SK-N-SH treated with all-trans-retinoic acid at 6 μM for 48 hours (cell line): ENCODE data around the gene TBC1D25.

Source experiments
- ATAC-seq: fragments of 200-7000 bp; cut with Tn5 transposase; 3 replicates; pipeline ENCODE4 v1.9.1; 2020; ENCODE audit warnings: mild to moderate bottlenecking, moderate library complexity
- ARNTL ChIP-seq: fragments of 450-650 bp; formaldehyde crosslinking; IDR thresholded peaks from 2 replicates; pipeline ENCODE4 v1.5.0; 2020; ENCODE audit warnings: low read depth, mild to moderate bottlenecking, moderate library complexity, borderline replicate concordance
- BACH2 ChIP-seq: fragments of 250-450 bp; sonication (Bioruptor Pico); IDR thresholded peaks from 2 replicates; pipeline ENCODE4 v1.9.0; 2021; ENCODE audit warnings: mild to moderate bottlenecking, borderline replicate concordance
- CSDC2 ChIP-seq: fragments of 250-450 bp; sonication (Bioruptor Pico); IDR thresholded peaks from 2 replicates; pipeline ENCODE4 v1.5.0; 2020; ENCODE audit warnings: mild to moderate bottlenecking, moderate library complexity
- ESRRG ChIP-seq: fragments of 250-450 bp; sonication (Bioruptor Pico); IDR thresholded peaks from 2 replicates; pipeline ENCODE4 v1.6.1; 2021; ENCODE audit warnings: mild to moderate bottlenecking
- GLIS3 ChIP-seq: fragments of 250-450 bp; sonication (Bioruptor Pico); IDR thresholded peaks from 2 replicates; pipeline ENCODE4 v1.5.0; 2020; ENCODE audit warnings: mild to moderate bottlenecking, moderate library complexity
- ISL1 ChIP-seq: fragments of 250-450 bp; sonication (Bioruptor Pico); IDR thresholded peaks from 2 replicates; pipeline ENCODE4 v2.1.2; 2022; ENCODE audit warnings: mild to moderate bottlenecking, moderate library complexity
- PPARA ChIP-seq: fragments of 250-450 bp; sonication (Bioruptor Pico); IDR thresholded peaks from 2 replicates; pipeline ENCODE4 v1.5.0; 2020; ENCODE audit warnings: mild to moderate bottlenecking, borderline replicate concordance
- RARB ChIP-seq: fragments of 250-450 bp; sonication (Bioruptor Pico); IDR thresholded peaks from 2 replicates; pipeline ENCODE4 v1.8.0; 2021; ENCODE audit warnings: mild to moderate bottlenecking, moderate library complexity
- SNAI2 ChIP-seq: fragments of 250-450 bp; sonication (Bioruptor Pico); IDR thresholded peaks from 2 replicates; pipeline ENCODE4 v1.5.0; 2020; ENCODE audit warnings: mild to moderate bottlenecking, moderate library complexity
- TOX ChIP-seq: fragments of 250-450 bp; sonication (Bioruptor Pico); IDR thresholded peaks from 2 replicates; pipeline ENCODE4 v1.8.0; 2021; ENCODE audit warnings: mild to moderate bottlenecking, moderate library complexity, borderline replicate concordance
- ZFP3 ChIP-seq: fragments of 250-450 bp; sonication (Bioruptor Pico); IDR thresholded peaks from 2 replicates; pipeline ENCODE4 v1.5.0; 2020; ENCODE audit warnings: mild to moderate bottlenecking, moderate library complexity
- ZFP30 ChIP-seq: fragments of 450-650 bp; formaldehyde crosslinking; IDR thresholded peaks from 2 replicates; pipeline ENCODE4 v1.5.0; 2022; ENCODE audit warnings: mild to moderate bottlenecking, moderate library complexity
- ZNF565 ChIP-seq: fragments of 450-650 bp; formaldehyde crosslinking; conservative IDR thresholded peaks from 2 replicates; pipeline ENCODE4 v1.5.0; 2020; ENCODE audit warnings: low read depth, mild to moderate bottlenecking, moderate library complexity
- ZNF70 ChIP-seq: fragments of 450-650 bp; formaldehyde crosslinking; IDR thresholded peaks from 2 replicates; pipeline ENCODE4 v1.5.0; 2020; ENCODE audit warnings: mild to moderate bottlenecking, moderate library complexity
- ZNF8 ChIP-seq: fragments of 450-650 bp; formaldehyde crosslinking; IDR thresholded peaks from 2 replicates; pipeline ENCODE4 v1.5.0; 2020; ENCODE audit warnings: mild to moderate bottlenecking, moderate library complexity
- TF ChIP-seq, protein P1 (sequence below): fragments of 250-450 bp; sonication (Bioruptor Pico); IDR thresholded peaks from 2 replicates; pipeline ENCODE4 v1.8.0; 2020; ENCODE audit warnings: mild to moderate bottlenecking, moderate library complexity, borderline replicate concordance
- TF ChIP-seq, protein P2 (sequence below): fragments of 250-450 bp; sonication (Bioruptor Pico); IDR thresholded peaks from 2 replicates; pipeline ENCODE4 v1.5.0; 2020; ENCODE audit warnings: mild to moderate bottlenecking, moderate library complexity
- TF ChIP-seq, protein P3 (sequence below): fragments of 250-450 bp; sonication (Bioruptor Pico); IDR thresholded peaks from 2 replicates; pipeline ENCODE4 v1.5.1; 2021; ENCODE audit warnings: mild to moderate bottlenecking, moderate library complexity
- TF ChIP-seq, protein P4 (sequence below): fragments of 250-450 bp; sonication (Bioruptor Pico); IDR thresholded peaks from 2 replicates; pipeline ENCODE4 v1.8.0; 2021; ENCODE audit warnings: low read depth, mild to moderate bottlenecking, moderate library complexity, borderline replicate concordance
- TF ChIP-seq, protein P5 (sequence below): fragments of 250-450 bp; sonication (Bioruptor Pico); IDR thresholded peaks from 2 replicates; pipeline ENCODE4 v1.5.1; 2020; ENCODE audit warnings: low read depth, mild to moderate bottlenecking, moderate library complexity

Gene TBC1D25

DNA sequence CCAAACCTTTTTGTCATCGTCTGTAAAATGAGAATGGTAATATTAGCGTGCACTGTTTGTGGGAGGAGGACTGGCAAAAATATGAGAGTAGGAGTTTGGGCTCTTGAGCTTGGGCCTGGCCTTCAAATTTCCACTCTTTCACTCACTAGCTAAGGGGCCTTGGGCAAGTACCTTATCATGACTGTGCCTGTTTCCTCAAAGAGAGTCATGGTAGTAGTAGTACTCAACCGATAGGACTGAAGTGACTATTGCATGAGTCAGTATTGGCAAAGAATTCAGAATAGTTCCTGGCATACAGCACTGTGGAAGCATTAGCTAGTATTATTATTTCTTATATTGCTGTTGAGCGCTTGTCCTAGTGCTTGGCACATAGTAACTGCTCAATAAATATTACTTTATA is 18.8 kb downstream of the TBC1D25 start:
- TF ChIP-seq, protein P1, sequence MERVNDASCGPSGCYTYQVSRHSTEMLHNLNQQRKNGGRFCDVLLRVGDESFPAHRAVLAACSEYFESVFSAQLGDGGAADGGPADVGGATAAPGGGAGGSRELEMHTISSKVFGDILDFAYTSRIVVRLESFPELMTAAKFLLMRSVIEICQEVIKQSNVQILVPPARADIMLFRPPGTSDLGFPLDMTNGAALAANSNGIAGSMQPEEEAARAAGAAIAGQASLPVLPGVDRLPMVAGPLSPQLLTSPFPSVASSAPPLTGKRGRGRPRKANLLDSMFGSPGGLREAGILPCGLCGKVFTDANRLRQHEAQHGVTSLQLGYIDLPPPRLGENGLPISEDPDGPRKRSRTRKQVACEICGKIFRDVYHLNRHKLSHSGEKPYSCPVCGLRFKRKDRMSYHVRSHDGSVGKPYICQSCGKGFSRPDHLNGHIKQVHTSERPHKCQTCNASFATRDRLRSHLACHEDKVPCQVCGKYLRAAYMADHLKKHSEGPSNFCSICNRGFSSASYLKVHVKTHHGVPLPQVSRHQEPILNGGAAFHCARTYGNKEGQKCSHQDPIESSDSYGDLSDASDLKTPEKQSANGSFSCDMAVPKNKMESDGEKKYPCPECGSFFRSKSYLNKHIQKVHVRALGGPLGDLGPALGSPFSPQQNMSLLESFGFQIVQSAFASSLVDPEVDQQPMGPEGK (CRISPR knock-in tag): no peak
- TF ChIP-seq BACH2 (CRISPR knock-in tag): no peak
- TF ChIP-seq CSDC2 (CRISPR knock-in tag): no peak
- no peak for TF ChIP-seq ZNF8 (CRISPR knock-in tag)
- no peak for TF ChIP-seq ZNF565 (CRISPR knock-in tag)
- peak; percentile 89 for ATAC-seq

DNA sequence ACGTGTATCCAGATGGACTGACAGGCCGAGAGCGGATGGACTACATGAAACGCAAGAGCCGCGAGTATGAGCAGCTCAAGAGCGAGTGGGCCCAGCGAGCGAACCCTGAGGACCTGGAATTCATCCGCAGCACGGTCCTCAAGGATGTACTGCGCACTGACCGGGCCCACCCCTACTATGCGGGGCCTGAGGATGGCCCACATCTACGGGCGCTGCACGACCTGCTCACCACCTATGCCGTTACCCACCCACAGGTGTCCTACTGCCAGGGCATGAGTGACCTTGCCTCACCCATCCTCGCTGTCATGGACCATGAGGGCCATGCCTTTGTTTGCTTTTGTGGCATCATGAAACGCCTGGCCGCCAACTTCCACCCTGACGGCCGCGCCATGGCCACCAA is 20.1 kb downstream of the TBC1D25 start:
- ATAC-seq: no peak
- TF ChIP-seq ZNF70 (CRISPR knock-in tag) (no peak), SNAI2 (CRISPR knock-in tag) (no peak), PPARA (CRISPR knock-in tag) (no peak), ZFP30 (CRISPR knock-in tag) (no peak), RARB (CRISPR knock-in tag) (no peak), ISL1 (CRISPR knock-in tag) (no peak), GLIS3 (CRISPR knock-in tag) (no peak), TOX (CRISPR knock-in tag) (no peak), ZNF8 (CRISPR knock-in tag) (no peak), ARNTL (no peak), BACH2 (CRISPR knock-in tag) (no peak), ZFP3 (no peak), ZNF565 (CRISPR knock-in tag) (no peak), ESRRG (no peak), CSDC2 (CRISPR knock-in tag) (no peak)
- TF ChIP-seq, protein P2, sequence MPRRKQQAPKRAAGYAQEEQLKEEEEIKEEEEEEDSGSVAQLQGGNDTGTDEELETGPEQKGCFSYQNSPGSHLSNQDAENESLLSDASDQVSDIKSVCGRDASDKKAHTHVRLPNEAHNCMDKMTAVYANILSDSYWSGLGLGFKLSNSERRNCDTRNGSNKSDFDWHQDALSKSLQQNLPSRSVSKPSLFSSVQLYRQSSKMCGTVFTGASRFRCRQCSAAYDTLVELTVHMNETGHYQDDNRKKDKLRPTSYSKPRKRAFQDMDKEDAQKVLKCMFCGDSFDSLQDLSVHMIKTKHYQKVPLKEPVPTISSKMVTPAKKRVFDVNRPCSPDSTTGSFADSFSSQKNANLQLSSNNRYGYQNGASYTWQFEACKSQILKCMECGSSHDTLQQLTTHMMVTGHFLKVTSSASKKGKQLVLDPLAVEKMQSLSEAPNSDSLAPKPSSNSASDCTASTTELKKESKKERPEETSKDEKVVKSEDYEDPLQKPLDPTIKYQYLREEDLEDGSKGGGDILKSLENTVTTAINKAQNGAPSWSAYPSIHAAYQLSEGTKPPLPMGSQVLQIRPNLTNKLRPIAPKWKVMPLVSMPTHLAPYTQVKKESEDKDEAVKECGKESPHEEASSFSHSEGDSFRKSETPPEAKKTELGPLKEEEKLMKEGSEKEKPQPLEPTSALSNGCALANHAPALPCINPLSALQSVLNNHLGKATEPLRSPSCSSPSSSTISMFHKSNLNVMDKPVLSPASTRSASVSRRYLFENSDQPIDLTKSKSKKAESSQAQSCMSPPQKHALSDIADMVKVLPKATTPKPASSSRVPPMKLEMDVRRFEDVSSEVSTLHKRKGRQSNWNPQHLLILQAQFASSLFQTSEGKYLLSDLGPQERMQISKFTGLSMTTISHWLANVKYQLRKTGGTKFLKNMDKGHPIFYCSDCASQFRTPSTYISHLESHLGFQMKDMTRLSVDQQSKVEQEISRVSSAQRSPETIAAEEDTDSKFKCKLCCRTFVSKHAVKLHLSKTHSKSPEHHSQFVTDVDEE (CRISPR knock-in tag): no peak
- TF ChIP-seq, protein P3, sequence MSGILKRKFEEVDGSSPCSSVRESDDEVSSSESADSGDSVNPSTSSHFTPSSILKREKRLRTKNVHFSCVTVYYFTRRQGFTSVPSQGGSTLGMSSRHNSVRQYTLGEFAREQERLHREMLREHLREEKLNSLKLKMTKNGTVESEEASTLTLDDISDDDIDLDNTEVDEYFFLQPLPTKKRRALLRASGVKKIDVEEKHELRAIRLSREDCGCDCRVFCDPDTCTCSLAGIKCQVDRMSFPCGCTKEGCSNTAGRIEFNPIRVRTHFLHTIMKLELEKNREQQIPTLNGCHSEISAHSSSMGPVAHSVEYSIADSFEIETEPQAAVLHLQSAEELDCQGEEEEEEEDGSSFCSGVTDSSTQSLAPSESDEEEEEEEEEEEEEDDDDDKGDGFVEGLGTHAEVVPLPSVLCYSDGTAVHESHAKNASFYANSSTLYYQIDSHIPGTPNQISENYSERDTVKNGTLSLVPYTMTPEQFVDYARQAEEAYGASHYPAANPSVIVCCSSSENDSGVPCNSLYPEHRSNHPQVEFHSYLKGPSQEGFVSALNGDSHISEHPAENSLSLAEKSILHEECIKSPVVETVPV (CRISPR knock-in tag): no peak
- TF ChIP-seq, protein P4, sequence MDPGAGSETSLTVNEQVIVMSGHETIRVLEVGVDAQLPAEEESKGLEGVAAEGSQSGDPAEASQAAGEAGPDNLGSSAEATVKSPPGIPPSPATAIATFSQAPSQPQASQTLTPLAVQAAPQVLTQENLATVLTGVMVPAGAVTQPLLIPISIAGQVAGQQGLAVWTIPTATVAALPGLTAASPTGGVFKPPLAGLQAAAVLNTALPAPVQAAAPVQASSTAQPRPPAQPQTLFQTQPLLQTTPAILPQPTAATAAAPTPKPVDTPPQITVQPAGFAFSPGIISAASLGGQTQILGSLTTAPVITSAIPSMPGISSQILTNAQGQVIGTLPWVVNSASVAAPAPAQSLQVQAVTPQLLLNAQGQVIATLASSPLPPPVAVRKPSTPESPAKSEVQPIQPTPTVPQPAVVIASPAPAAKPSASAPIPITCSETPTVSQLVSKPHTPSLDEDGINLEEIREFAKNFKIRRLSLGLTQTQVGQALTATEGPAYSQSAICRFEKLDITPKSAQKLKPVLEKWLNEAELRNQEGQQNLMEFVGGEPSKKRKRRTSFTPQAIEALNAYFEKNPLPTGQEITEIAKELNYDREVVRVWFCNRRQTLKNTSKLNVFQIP (CRISPR knock-in tag): no peak
- TF ChIP-seq, protein P1 (CRISPR knock-in tag): no peak
- TF ChIP-seq, protein P5, sequence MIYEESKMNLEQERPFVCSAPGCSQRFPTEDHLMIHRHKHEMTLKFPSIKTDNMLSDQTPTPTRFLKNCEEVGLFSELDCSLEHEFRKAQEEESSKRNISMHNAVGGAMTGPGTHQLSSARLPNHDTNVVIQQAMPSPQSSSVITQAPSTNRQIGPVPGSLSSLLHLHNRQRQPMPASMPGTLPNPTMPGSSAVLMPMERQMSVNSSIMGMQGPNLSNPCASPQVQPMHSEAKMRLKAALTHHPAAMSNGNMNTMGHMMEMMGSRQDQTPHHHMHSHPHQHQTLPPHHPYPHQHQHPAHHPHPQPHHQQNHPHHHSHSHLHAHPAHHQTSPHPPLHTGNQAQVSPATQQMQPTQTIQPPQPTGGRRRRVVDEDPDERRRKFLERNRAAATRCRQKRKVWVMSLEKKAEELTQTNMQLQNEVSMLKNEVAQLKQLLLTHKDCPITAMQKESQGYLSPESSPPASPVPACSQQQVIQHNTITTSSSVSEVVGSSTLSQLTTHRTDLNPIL (CRISPR knock-in tag): no peak
